ENCODE data around the gene LRRC46.

Gene LRRC46

GRCh38 chr17:47882695-47883588, 51.5 kb downstream of the LRRC46 start:
- POLR2A ChIA-PET, result no interaction called here

GRCh38 chr17:47883589-47884426, 52.3 kb downstream of the LRRC46 start:
- CTCF ChIA-PET, result interaction anchor here (1.0 to 18.7 kb wide), 5 partner anchors 12 to 86 kb away, joined by 3 to 687 read pairs (median 5); partner anchors contain the start of genes SCRN2, SP2 and SP6
- no peak for TF ChIP-seq CTCF (IDR thresholded peaks at IDR 0.05; ENCODE audit: control extremely low read depth, extremely low read depth, low read depth, missing control alignments)
- no peak for DNase-seq (ENCODE audit: extremely low spot score)
- POLR2A ChIA-PET, result interaction anchor here (1.0 kb wide), 1 partner anchor 12 kb away, joined by 3 read pairs; the partner anchor contains the start of gene SP2

More at GRCh38 chr17:47882695-47883588, 51.5 kb downstream of the LRRC46 start:
- no peak for DNase-seq (ENCODE audit: extremely low spot score)
- TF ChIP-seq CTCF (IDR thresholded peaks at IDR 0.05; ENCODE audit: control extremely low read depth, extremely low read depth, low read depth, missing control alignments), result no peak
- CTCF ChIA-PET, result interaction anchor here (0.7 to 18.7 kb wide), 4 partner anchors 9 to 111 kb away, joined by 3 to 687 read pairs (median 12); partner anchors contain the start of genes SCRN2, SP2 and SP6

- DNase-seq (ENCODE audit: extremely low spot score), result no peak
- ChIA-PET CTCF (interaction anchor here (1.0 to 18.7 kb wide), 4 partner anchors 11 to 86 kb away, joined by 3 to 687 read pairs (median 4); partner anchors contain the start of genes SCRN2, SP2 and SP6), POLR2A (interaction anchor here (1.0 kb wide), 1 partner anchor 11 kb away, joined by 3 read pairs; the partner anchor contains the start of gene SP2)
- TF ChIP-seq CTCF (IDR thresholded peaks at IDR 0.05; ENCODE audit: control extremely low read depth, extremely low read depth, low read depth, missing control alignments), result no peak
These were observed 52.9 kb downstream of the LRRC46 start for GRCh38 chr17:47884427-47884740.

GRCh38 chr17:47884905-47885730, 53.6 kb downstream of the LRRC46 start:
- CTCF ChIA-PET, result interaction anchor here (1.0 to 18.7 kb wide), 5 partner anchors 9 to 937 kb away, joined by 3 to 687 read pairs (median 3); partner anchors contain the start of genes SCRN2, SP2 and SP6
- TF ChIP-seq CTCF (IDR thresholded peaks at IDR 0.05; ENCODE audit: control extremely low read depth, extremely low read depth, low read depth, missing control alignments), result no peak
- POLR2A ChIA-PET, result interaction anchor here (1.0 kb wide), 1 partner anchor 11 kb away, joined by 3 read pairs; the partner anchor contains the start of gene SP2
- no peak for DNase-seq (ENCODE audit: extremely low spot score)

Data from GM10248 (cell line).